GM20000 (cell line): ENCODE data around the gene SNX20.

ENCODE experiments used
- DNase-seq: peaks from one replicate; pipeline ENCODE4 v3.0.0; 2012; ENCODE audit warnings: low spot score
- TF ChIP-seq, protein P1 (sequence below): IDR thresholded peaks from 2 replicates; pipeline ENCODE4 v1.5.1; 2012; ENCODE audit warnings: mild to moderate bottlenecking, control low read depth; ENCODE audit errors: extremely low read depth, missing control alignments

Gene SNX20

DNA sequence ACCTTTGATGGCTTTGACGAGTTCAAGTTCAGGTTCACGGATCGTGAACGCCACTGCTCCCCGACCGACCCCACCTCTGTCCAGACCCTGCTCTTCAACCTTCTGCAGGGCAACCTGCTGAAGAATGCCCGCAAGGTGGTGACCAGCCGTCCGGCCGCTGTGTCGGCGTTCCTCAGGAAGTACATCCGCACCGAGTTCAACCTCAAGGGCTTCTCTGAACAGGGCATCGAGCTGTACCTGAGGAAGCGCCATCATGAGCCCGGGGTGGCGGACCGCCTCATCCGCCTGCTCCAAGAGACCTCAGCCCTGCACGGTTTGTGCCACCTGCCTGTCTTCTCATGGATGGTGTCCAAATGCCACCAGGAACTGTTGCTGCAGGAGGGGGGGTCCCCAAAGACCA lies 29.9 kb upstream of the SNX20 start:
- DNase-seq: no peak
- TF ChIP-seq, protein P1, sequence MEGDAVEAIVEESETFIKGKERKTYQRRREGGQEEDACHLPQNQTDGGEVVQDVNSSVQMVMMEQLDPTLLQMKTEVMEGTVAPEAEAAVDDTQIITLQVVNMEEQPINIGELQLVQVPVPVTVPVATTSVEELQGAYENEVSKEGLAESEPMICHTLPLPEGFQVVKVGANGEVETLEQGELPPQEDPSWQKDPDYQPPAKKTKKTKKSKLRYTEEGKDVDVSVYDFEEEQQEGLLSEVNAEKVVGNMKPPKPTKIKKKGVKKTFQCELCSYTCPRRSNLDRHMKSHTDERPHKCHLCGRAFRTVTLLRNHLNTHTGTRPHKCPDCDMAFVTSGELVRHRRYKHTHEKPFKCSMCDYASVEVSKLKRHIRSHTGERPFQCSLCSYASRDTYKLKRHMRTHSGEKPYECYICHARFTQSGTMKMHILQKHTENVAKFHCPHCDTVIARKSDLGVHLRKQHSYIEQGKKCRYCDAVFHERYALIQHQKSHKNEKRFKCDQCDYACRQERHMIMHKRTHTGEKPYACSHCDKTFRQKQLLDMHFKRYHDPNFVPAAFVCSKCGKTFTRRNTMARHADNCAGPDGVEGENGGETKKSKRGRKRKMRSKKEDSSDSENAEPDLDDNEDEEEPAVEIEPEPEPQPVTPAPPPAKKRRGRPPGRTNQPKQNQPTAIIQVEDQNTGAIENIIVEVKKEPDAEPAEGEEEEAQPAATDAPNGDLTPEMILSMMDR: no peak

DNA sequence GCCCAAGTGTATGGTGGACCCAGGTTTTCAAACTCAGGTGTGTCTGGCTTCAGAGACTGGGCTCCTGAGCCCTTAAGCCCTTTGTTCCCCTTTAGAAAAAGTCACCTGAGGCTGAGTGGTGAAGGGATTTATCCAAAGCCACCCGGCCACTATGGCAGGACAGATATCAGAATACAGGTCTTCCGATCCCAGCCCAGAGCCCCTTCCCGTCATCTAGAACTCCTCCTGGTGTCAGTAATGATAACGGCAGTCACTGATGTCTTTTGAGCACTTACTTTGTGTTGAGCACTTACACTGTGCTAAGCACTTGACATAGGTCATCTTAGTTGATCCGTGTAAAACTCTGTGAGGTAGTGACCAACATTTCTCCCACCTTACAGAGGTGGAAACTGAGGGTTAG lies 28.9 kb upstream of the SNX20 start:
- no peak for DNase-seq
- TF ChIP-seq, protein P1: no peak

DNA sequence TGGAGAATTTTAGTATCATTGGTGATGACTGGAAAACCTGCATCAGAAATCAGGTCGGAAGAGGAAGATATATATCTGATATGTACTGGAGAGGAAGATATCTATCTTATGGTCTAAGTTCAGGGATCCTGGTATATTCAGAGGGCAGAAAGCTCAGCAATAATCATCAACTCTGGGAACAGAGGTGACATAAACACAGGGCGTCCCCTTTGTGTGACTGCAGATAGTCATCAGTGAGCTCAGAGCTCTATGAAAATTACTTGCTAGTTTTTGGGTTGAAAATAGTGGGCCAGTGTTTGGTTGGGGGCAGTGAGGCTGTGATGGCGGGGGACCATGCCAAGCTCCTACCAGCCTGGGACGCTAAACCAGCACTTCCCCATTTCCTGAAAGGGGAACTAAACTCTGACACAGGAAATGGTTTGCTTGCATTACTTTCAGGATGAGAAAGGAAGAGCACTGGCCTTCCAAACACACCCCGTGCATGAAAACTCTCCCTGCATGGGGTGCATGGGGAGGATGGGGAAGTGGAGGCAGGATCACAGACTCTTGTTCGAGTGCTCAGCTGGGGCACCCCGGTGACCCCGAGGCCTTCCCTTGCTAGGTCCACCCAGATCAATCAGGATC lies 28.1 kb upstream of the SNX20 start:
- DNase-seq: peak; percentile 45
- TF ChIP-seq, protein P1: no peak

DNA sequence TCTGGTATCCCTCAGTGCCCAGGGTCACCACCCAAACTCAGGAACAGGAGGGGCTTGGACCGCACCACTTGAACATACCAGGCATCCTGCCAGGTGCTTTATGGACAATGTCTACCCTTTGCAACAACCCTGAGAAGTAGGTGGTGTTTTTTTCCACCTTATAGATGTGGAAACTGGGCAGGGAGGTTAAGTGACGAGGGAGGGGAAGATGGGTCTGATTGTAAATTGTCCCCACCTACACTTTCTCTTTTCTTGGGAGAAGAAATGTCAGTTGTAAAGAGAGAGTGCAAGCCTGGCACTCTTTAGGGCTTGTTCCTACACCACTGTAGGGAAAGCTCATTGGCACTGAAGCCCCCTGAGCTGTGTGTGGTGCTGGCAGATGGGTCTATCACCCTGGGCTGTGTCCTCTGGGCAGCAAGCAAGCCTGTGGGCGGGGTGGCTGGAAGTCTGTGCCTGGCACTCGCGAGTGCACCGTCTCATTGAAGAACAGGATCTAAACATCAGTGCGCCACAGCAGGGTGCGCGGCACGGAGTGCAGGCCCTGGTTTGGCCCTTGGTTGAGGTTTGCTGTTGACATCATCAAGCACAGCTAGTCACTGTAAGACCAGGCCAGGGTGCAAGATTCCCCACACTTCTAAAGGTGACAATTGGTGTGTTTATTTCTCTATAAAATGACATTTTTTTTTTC lies 27.4 kb upstream of the SNX20 start:
- TF ChIP-seq, protein P1: no peak

DNA sequence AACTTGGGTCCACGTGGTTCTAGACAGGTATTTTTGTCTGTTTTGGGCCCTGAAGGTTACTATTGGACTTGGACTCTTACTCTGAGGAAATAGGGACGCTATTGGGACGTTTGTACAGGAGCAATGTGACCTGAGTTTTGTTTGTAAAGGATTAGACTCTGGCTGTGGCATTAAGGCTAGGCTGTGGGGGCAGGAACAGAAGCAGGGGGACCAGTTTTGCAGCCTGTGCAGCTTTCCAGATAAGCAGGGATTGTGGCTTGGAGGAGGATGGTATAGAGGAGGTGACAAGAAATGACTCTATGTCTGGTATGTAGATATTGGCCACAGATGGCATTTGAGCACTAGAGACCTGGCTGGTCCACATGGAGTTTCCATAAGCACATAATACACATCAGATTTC lies 25.1 kb upstream of the SNX20 start:
- TF ChIP-seq, protein P1: no peak
- no peak for DNase-seq

More for the DNA sequence above, 27.4 kb upstream of the SNX20 start:
- no peak for DNase-seq

DNA sequence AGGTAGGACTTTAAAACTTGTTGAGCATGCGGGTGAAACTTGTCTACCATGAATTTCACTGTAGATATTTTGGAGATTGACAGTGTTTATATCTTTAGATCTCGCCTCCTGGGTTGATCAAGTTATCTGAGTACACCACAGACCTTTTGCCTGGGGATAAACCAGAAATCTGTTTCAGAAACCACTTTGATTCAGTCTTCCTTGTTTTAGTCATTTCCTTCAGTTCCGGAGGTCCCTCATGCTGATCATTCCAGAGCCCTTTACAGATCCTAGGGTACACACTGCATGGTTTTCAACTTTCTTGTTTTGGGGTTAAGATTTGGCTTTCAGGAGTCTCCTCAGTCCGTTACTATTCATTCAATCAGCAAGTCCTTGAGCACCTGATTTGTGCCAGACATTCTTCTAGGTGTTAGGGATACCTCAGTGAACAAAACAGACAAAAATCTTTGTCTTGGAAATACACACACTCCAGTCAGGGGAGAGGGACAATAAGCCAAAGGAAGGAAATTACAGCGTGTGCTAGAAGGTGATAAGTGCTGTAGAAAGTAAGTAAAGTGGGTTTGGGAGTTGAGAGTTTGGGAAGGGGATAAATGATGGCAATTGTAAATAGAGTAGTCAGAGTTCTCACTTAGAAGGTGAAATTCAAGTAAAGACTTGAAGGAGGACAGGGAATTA lies 24.5 kb upstream of the SNX20 start:
- DNase-seq: no peak
- TF ChIP-seq, protein P1: no peak

DNA sequence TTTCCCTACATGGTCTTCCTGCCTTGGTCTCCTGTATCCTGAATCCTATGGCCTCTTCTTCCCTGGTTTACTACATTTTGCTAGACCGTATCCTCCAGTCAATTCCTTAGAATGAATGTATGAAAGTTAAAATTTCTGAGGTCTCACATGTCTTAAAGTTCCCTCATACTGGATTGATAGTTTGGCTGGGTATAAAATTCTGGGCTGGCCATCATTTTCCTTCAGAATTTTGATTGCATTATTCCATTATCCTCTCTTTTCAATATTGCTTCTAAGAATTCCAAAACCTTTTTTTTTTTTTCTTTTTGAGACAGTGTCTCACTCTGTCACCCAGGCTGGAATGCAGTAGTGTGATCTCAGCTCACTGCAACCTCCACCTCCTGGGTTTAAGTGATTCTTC lies 23.1 kb upstream of the SNX20 start:
- TF ChIP-seq, protein P1: no peak

More for the DNA sequence above, 23.1 kb upstream of the SNX20 start:
- no peak for DNase-seq
